Measurements from ENCODE around the gene HOXC11. TPM values are rescaled to one million over a fixed set of nuclear protein-coding genes. Genes with fewer than 3 reads are reported as not detected.
A peak's percentile ranks its signal among the peaks of the same experiment; 100 is the strongest.

Gene HOXC11
- total RNA-seq, 4 donors from 2014 or later = not detected

DNA sequence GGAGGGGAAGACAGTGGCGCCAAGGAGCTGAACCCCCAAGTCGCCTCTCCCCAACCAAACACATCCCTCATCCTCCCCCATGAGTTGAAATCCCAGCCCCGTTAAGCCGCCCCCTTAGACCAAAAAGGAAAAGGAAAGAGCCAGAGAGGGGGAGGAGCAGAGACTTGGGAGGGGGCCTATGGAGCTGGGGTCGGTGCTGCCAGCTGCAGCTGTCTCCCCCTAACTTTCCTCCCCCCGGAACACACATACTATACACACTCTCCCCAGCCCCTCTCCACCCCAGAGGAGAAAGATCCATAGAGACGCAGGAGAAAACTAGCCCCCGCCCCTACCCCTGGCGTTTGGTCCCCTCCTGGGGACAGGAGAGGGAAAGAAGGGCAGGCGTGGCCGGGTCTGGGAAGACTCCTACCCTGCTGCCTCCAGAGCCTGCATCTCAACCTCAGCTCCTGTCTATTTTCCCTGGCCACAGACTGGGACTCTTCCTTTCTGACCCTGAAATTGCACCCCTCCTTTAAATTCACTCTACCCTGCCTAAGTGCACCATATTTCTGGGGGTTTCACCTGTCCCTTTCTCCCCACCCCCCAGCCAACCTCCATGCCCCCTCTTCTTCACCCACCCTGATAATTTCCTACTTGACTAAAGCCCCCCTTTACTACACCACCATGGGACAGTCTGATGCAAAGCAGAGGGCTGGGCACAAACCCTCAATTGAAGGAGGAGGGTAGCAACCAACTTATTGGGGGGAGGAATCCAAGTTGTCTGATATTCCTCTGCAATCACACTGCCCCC is 25.4 kb downstream of the HOXC11 start:
- in situ Hi-C loops (cut with MboI; ENCODE audit: low pct_ligation_motif_present in 1 of 4, low pct_unique_long_range_greater_than_20kb in 1 of 4, low sequenced_read_pairs in 3 of 4) = loop anchor here in 1 of 4 donors (25.0 kb wide), 1 partner anchor 211 kb away; no protein-coding TSS in a partner anchor
- TF ChIP-seq POLR2A (IDR thresholded peaks at IDR 0.05) (no peak), EP300 (IDR thresholded peaks at IDR 0.05; ENCODE audit: low read depth) (no peak), POLR2AphosphoS5 (IDR thresholded peaks at IDR 0.05) (no peak)
- TF ChIP-seq, protein P1, sequence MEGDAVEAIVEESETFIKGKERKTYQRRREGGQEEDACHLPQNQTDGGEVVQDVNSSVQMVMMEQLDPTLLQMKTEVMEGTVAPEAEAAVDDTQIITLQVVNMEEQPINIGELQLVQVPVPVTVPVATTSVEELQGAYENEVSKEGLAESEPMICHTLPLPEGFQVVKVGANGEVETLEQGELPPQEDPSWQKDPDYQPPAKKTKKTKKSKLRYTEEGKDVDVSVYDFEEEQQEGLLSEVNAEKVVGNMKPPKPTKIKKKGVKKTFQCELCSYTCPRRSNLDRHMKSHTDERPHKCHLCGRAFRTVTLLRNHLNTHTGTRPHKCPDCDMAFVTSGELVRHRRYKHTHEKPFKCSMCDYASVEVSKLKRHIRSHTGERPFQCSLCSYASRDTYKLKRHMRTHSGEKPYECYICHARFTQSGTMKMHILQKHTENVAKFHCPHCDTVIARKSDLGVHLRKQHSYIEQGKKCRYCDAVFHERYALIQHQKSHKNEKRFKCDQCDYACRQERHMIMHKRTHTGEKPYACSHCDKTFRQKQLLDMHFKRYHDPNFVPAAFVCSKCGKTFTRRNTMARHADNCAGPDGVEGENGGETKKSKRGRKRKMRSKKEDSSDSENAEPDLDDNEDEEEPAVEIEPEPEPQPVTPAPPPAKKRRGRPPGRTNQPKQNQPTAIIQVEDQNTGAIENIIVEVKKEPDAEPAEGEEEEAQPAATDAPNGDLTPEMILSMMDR (IDR thresholded peaks at IDR 0.05) = no peak
- intact Hi-C loops (cut with DNase I; ENCODE audit: low total_unique reads) = no loop called here
- Histone ChIP-seq H3K4me3 (no peak overlapping the region), H3K4me1 (peaks cover 18 to 39% (median 35%) of the 10 kb centered on the region in 4 donors), H3K27me3 (peaks cover 100% of the 10 kb centered on the region), H3K36me3 (no peaks in the 10 kb centered on the region), H3K9me3 (no peaks in the 10 kb centered on the region), H3K27ac (no peak overlapping the region)
- no peak for DNase-seq
- 41% methylated on average over 11 of the region's 11 CpGs; no CpG with 5 or more reads in 1 of the 2 donors for WGBS, 2 donors (ENCODE audit: low coverage in 1 of 2)

GRCh38 chr12:53998900-53999236 is 25.9 kb downstream of the HOXC11 start:
- intact Hi-C loops (cut with DNase I; ENCODE audit: low total_unique reads) = no loop called here
- H3K9me3 ChIP-seq = no peaks in the 10 kb centered on the region
- in situ Hi-C loops (cut with MboI; ENCODE audit: low pct_ligation_motif_present in 1 of 4, low pct_unique_long_range_greater_than_20kb in 1 of 4, low sequenced_read_pairs in 3 of 4) = loop anchor here in 1 of 4 donors (25.0 kb wide), 1 partner anchor 212 kb away; no protein-coding TSS in a partner anchor
- H3K27ac ChIP-seq = no peak overlapping the region
- H3K36me3 ChIP-seq = no peaks in the 10 kb centered on the region
- peaks cover 100% of the 10 kb centered on the region for H3K27me3 ChIP-seq
- 12 to 16% methylated on average over 11 to 13 of the region's 13 CpGs for WGBS, 2 donors (ENCODE audit: low coverage in 1 of 2)
- no peak for DNase-seq
- no peak for TF ChIP-seq EP300 (IDR thresholded peaks at IDR 0.05; ENCODE audit: low read depth)
- no peak for TF ChIP-seq POLR2A (IDR thresholded peaks at IDR 0.05)
- TF ChIP-seq POLR2AphosphoS5 (IDR thresholded peaks at IDR 0.05) = no peak
- TF ChIP-seq, protein P1 (IDR thresholded peaks at IDR 0.05) = no peak
- peaks cover 18 to 38% (median 35%) of the 10 kb centered on the region in 4 donors for H3K4me1 ChIP-seq
- no peak overlapping the region for H3K4me3 ChIP-seq

DNA sequence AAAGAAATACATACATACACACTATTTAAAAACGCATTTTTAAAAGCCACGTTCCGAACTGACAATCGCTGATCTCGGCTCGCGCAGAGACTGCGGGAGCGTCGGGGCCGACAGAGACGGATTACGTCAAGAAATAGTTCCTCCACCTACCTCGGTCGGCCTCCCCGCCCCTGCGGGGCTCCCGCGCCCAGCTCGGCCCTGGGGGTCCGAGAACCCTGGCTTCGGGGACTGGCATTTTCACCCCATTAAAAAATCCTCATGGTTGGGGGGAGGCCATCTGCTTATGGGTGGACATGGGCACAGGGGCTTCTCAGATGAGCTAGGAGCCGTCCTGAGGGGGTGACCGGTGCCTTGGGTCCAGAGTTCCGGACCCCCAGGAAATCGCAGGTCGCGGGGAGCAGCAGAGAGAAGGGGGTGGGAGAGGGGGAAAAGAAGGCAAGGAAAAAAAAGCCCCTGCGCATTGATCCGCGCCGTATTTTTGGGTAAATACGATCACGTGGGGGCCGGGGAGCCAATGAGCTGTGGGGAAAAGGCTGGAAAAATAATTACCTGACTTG is 26.7 kb downstream of the HOXC11 start:
- TF ChIP-seq POLR2AphosphoS5 (IDR thresholded peaks at IDR 0.05) = no peak
- TF ChIP-seq, protein P1 (IDR thresholded peaks at IDR 0.05) = no peak
- no peak for TF ChIP-seq POLR2A (IDR thresholded peaks at IDR 0.05)
- TF ChIP-seq EP300 (IDR thresholded peaks at IDR 0.05; ENCODE audit: low read depth) = no peak
- Histone ChIP-seq H3K4me1 (peaks cover 15 to 30% (median 27%) of the 10 kb centered on the region in 4 donors), H3K9me3 (no peaks in the 10 kb centered on the region), H3K27ac (peak overlapping the region in 1 of 4 donors; percentile 26), H3K27me3 (peaks cover 100% of the 10 kb centered on the region), H3K36me3 (no peaks in the 10 kb centered on the region), H3K4me3 (peak overlapping the region in 1 of 4 donors; percentile 25)
- WGBS, 2 donors (ENCODE audit: low coverage in 1 of 2) = 15% methylated on average over 35 of the region's 35 CpGs; no CpG with 5 or more reads in 1 of the 2 donors
- intact Hi-C loops (cut with DNase I; ENCODE audit: low total_unique reads) (no loop called here), in situ Hi-C loops (cut with MboI; ENCODE audit: low pct_ligation_motif_present in 1 of 4, low pct_unique_long_range_greater_than_20kb in 1 of 4, low sequenced_read_pairs in 3 of 4) (loop anchor here in 1 of 4 donors (25.0 kb wide), 1 partner anchor 212 kb away; no protein-coding TSS in a partner anchor)
- no peak for DNase-seq

All from transverse colon (tissue), 4 donors.